Naive thymus-derived CD4-positive, alpha-beta T cell (primary cell): ENCODE measurements around the gene GATB. TPM values are rescaled to one million over a fixed set of nuclear protein-coding genes. Genes with fewer than 3 reads are reported as not detected.

Experiments
- ATAC-seq: fragments of 150-1000 bp; cut with Tn5 transposase; 2 replicates; pipeline ENCODE4 v1.10.0; 2021; ENCODE audit warnings: mild to moderate bottlenecking, moderate library complexity
- CTCF ChIA-PET: fragments of 350-600 bp; sonication (Branson Sonifier 250); formaldehyde crosslinking; loops from one replicate; lab custom pipeline; 2021; ENCODE audit warnings: antibody characterized with exemption; lab: Charles Lee
- POLR2A ChIA-PET: fragments of 350-600 bp; sonication (Branson Sonifier 250); formaldehyde crosslinking; loops from one replicate; lab custom pipeline; 2021; ENCODE audit warnings: antibody characterized with exemption, inconsistent platforms; lab: Charles Lee
- DNase-seq, 9 donors: peaks; one replicate each; pipeline versions ENCODE4 v3.0.0 to v3.0.0-alpha.2; 2020 to 2022; ENCODE audit warnings: mixed read lengths in 1 of 9
- H3K27ac ChIP-seq: one replicate; pipeline ENCODE4 v1.7.0; 2013; ENCODE audit warnings: mild to moderate bottlenecking, low read depth, low read length, moderate library complexity
- H3K27me3 ChIP-seq, 2 donors: one replicate each; pipeline ENCODE4 v1.7.0; 2013; ENCODE audit warnings: low read length in 2 of 2, mild to moderate bottlenecking in 2 of 2, moderate library complexity in 2 of 2; ENCODE audit not compliant: control insufficient read depth in 2 of 2, insufficient read depth in 2 of 2
- H3K36me3 ChIP-seq, 3 experiments: 1 replicate in 2 of 3; 2 replicates in 1 of 3; pipeline ENCODE4 v1.7.0; 2013; ENCODE audit warnings: low read length in 3 of 3, mild to moderate bottlenecking in 3 of 3, moderate library complexity in 1 of 3; ENCODE audit not compliant: insufficient read depth in 3 of 3, control insufficient read depth in 2 of 3
- H3K4me1 ChIP-seq, 2 donors: one replicate each; pipeline ENCODE4 v1.7.0; 2013; ENCODE audit warnings: low read length in 2 of 2, mild to moderate bottlenecking in 2 of 2, moderate library complexity in 1 of 2; ENCODE audit not compliant: control insufficient read depth in 2 of 2, insufficient read depth in 2 of 2
- H3K4me3 ChIP-seq: 2 replicates; pipeline ENCODE4 v1.7.0; 2013; ENCODE audit warnings: mild to moderate bottlenecking, low read length
- H3K9me3 ChIP-seq, 3 experiments: 1 replicate in 2 of 3; 2 replicates in 1 of 3; pipeline ENCODE4 v1.7.0; 2013; ENCODE audit warnings: low read length in 3 of 3; ENCODE audit not compliant: control insufficient read depth in 2 of 3
- H3K27ac Mint-ChIP-seq, 9 donors: one replicate each; pipeline ENCODE4 v1.8.0; 2020 to 2022; ENCODE audit warnings: mixed read lengths in 9 of 9, mild to moderate bottlenecking in 8 of 9, moderate library complexity in 5 of 9, inconsistent platforms in 2 of 9
- H3K27me3 Mint-ChIP-seq, 5 donors: one replicate each; pipeline ENCODE4 v1.8.0; 2021 to 2022; ENCODE audit warnings: mixed read lengths in 5 of 5, mild to moderate bottlenecking in 1 of 5
- H3K36me3 Mint-ChIP-seq, 5 donors: one replicate each; pipeline ENCODE4 v1.8.0; 2020 to 2022; ENCODE audit warnings: mixed read lengths in 5 of 5, mild to moderate bottlenecking in 3 of 5, inconsistent platforms in 1 of 5
- H3K4me1 Mint-ChIP-seq, 7 donors: one replicate each; pipeline ENCODE4 v1.8.0; 2020 to 2022; ENCODE audit warnings: mixed read lengths in 7 of 7, mild to moderate bottlenecking in 3 of 7, inconsistent platforms in 1 of 7
- H3K4me3 Mint-ChIP-seq, 10 donors: one replicate each; pipeline ENCODE4 v1.8.0; 2020 to 2022; ENCODE audit warnings: mild to moderate bottlenecking in 10 of 10, mixed read lengths in 10 of 10, moderate library complexity in 6 of 10, inconsistent platforms in 2 of 10
- H3K9me3 Mint-ChIP-seq, 11 donors: one replicate each; pipeline ENCODE4 v1.8.0; 2020 to 2022; ENCODE audit warnings: mixed read lengths in 11 of 11, mild to moderate bottlenecking in 4 of 11, inconsistent platforms in 1 of 11, moderate library complexity in 1 of 11
- intact Hi-C, 2 donors: fragments of 100-400 bp; cut with micrococcal nuclease; formaldehyde crosslinking; loops; one replicate each; pipeline ENCODE4 v1.15.1; 2023
- polyA plus RNA-seq, 2 donors: library from polyadenylated mRNA; unstranded; fragments of 300-500 nt; fragmentation: Illumina TruSeq; gene quantifications; one replicate each; pipeline ENCODE4 v1.2.3, GENCODE V29; 2021
- total RNA-seq, 6 experiments: library from RNA in 5 of 6; stranded (reverse) in 5 of 6; gene quantifications; 1 replicate in 5 of 6; 2 replicates in 1 of 6; pipeline ENCODE4 v1.2.3 and lab custom pipeline; 2021 to 2026

Gene GATB
- total and polyA plus RNA-seq, 7 experiments from 2014 or later: 10.5 to 17.8 (median 14.2) TPM

DNA sequence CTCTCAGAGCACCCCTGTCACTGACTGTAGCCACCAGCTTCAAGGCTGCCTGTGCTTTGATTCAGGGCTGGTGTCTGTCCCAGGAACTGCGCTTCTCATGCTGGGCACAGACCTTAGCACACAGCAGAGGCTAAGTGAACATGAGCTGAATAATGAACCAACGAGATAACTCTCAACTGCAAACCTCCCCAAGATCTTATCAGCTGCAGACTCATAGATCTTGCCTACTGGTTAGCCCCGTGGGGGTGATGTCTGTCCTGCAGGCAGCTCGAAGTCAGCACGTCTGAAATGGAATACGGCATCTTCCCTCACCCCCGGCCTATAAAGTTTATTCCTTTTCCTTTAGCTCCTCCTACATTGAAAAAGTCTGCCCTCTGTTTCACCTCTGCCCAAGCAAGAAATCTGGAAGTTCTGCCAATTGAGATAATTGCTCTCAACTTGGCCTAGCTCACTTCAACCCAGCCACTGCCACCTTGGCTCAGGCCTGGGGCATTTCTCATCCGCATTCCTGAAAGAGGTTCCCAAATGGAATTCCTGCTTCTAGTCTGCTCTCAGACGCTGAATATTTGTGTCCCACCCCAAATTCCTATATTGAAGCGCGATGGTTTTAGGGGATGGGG is 73.7 kb downstream of the GATB start:
- intact Hi-C loops: no loop called here
- POLR2A ChIA-PET: no interaction called here

DNA sequence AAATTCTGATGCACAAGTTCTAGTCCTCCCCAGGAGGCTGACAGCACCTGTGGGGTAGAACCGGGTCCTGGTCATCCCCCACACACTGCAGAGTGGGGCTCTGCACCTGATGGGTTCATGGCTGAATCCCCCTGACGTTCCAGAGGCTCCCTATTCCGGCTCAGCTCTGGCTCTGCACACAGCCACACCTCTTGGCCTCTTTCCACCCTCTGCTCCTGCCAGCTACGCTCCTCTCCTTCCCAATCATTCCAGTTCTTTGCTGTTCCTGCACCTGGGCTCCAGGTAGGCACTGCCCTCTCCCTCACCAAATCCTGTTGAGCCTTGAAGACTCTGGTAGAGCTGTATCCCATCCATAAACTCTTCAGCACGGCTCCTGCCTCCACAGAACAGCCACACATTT is 75.5 kb downstream of the GATB start:
- ATAC-seq (no peak), DNase-seq (no peak)
- POLR2A ChIA-PET: no interaction called here
- no peaks in the 10 kb centered on the region for H3K4me1 Mint-ChIP-seq
- H3K9me3 Mint-ChIP-seq: peaks cover 0 to 1% (median 0%) of the 10 kb centered on the region in 11 donors
- no peak overlapping the region for H3K4me3 Mint-ChIP-seq
- Histone ChIP-seq H3K4me3 (no peak overlapping the region), H3K9me3 (no peaks in the 10 kb centered on the region), H3K36me3 (peaks cover 0 to 19% (median 8%) of the 10 kb centered on the region in 3 experiments), H3K4me1 (no peaks in the 10 kb centered on the region), H3K27ac (no peak overlapping the region), H3K27me3 (no peaks in the 10 kb centered on the region)
- intact Hi-C loops: no loop called here
- no peak overlapping the region for H3K27ac Mint-ChIP-seq
- H3K36me3 Mint-ChIP-seq: peaks cover 0 to 52% (median 28%) of the 10 kb centered on the region in 5 donors
- CTCF ChIA-PET: no interaction called here
- H3K27me3 Mint-ChIP-seq: no peaks in the 10 kb centered on the region

More for the DNA sequence above, 73.7 kb downstream of the GATB start:
- no peak for ATAC-seq
- Mint-ChIP-seq H3K9me3 (peaks cover 0 to 1% (median 0%) of the 10 kb centered on the region in 11 donors), H3K27me3 (no peaks in the 10 kb centered on the region), H3K27ac (peak overlapping the region in 2 of 9 donors; percentile 7 to 63), H3K36me3 (peaks cover 0 to 44% (median 21%) of the 10 kb centered on the region in 5 donors), H3K4me3 (no peak overlapping the region), H3K4me1 (no peaks in the 10 kb centered on the region)
- Histone ChIP-seq H3K9me3 (no peaks in the 10 kb centered on the region), H3K4me3 (no peak overlapping the region), H3K27ac (no peak overlapping the region), H3K36me3 (peaks cover 0 to 19% (median 8%) of the 10 kb centered on the region in 3 experiments), H3K4me1 (no peaks in the 10 kb centered on the region), H3K27me3 (no peaks in the 10 kb centered on the region)
- DNase-seq: no peak
- CTCF ChIA-PET: no interaction called here

DNA sequence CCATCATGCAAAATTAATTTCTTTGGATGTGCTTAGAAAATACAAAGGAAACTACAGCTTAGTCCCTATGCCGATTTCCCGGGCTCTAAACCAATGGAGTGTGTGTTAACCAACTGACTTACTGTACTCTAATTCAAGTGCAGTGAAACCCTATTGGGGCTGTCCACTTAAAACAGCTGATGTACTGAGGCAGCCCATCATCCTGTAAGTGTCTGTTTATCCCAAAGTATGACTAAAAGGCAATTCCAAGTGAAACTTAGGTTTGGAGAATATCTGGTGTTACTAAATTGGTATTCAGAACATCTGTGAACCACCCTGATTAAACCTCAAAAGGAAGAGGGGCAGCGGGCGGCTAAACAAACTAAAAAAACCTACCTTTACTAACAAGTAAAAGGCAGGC is 79.7 kb downstream of the GATB start:
- CTCF ChIA-PET: no interaction called here
- no peaks in the 10 kb centered on the region for H3K27me3 Mint-ChIP-seq
- no peaks in the 10 kb centered on the region for H3K4me1 Mint-ChIP-seq
- H3K9me3 ChIP-seq: no peaks in the 10 kb centered on the region
- intact Hi-C loops: no loop called here
- ATAC-seq: no peak
- no peaks in the 10 kb centered on the region for H3K36me3 ChIP-seq
- peaks cover 0 to 51% (median 29%) of the 10 kb centered on the region in 5 donors for H3K36me3 Mint-ChIP-seq
- H3K4me1 ChIP-seq: no peaks in the 10 kb centered on the region
- POLR2A ChIA-PET: no interaction called here
- no peaks in the 10 kb centered on the region for H3K27me3 ChIP-seq
- peaks cover 0 to 1% (median 0%) of the 10 kb centered on the region in 11 donors for H3K9me3 Mint-ChIP-seq
- no peak for DNase-seq
- no peak overlapping the region for H3K27ac ChIP-seq
- no peak overlapping the region for H3K4me3 Mint-ChIP-seq
- H3K27ac Mint-ChIP-seq: no peak overlapping the region
- no peak overlapping the region for H3K4me3 ChIP-seq

DNA sequence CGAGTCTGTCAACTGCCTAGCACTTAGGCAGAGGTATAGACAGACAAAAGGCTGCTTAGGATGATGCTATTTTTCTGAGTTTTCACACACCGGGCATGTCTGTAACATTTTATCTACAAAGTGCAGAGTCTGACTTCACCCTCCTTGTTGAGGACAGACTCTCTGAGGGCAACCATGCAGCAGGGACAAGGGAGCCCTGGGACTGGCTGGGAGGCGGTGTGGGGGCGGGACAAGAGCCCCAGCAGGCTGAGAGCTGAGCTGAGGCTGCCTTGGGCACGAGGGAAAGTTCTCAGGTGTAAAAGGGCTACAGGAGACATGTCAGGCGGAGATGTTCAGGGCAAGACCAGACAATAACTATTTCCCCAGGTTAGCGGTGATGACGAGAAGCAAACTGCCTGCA is 81.6 kb downstream of the GATB start:
- Mint-ChIP-seq H3K4me1 (no peaks in the 10 kb centered on the region), H3K9me3 (no peaks in the 10 kb centered on the region), H3K36me3 (peaks cover 0 to 51% (median 29%) of the 10 kb centered on the region in 5 donors), H3K27ac (no peak overlapping the region), H3K27me3 (no peaks in the 10 kb centered on the region), H3K4me3 (no peak overlapping the region)
- intact Hi-C loops: no loop called here
- Histone ChIP-seq H3K27me3 (no peaks in the 10 kb centered on the region), H3K4me1 (no peaks in the 10 kb centered on the region), H3K36me3 (no peaks in the 10 kb centered on the region), H3K4me3 (no peak overlapping the region), H3K9me3 (no peaks in the 10 kb centered on the region), H3K27ac (no peak overlapping the region)
- ChIA-PET POLR2A (no interaction called here), CTCF (no interaction called here)
- ATAC-seq: no peak
- DNase-seq: no peak

DNA sequence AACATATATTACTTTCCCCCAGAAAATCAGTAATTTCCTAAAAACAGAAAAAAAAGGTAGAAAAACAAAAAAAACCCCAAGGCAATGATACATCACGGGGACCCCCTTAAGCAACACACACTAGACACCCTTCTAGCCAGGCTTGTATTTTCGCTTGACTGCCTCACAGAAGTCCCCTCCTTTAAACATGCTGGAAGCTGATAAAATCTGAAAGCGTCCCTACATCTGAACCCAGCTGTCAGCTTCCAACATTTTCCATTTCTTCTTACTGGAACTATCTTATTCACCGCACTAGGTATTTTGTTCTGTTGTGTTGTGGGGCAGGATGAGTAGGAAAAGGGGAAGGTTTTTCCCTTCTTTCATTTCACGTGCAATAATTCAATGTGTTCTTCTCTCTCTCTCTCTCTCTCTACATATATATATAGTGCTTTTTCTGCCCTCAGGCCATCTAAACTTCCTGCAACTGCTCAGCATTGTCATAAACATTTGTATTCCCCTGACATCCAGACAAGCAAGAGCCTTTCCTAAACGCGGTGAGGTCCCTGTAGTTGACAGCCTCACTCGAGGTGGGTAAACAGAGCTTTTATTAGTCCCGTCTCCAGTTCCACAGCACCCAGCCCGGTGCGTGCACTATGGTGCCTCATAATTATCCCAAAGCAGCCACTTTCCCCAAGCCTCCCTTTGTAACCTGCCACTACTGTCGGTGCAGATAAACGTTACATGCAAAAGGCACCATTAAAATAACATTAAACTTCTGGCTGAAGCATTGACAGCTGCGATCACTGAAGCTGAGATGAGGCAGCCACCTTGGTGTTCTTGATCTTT is 82.5 kb downstream of the GATB start:
- CTCF ChIA-PET: interaction anchor here (0.7 kb wide), 1 partner anchor 704 kb away, joined by 3 read pairs; no protein-coding TSS in a partner anchor
- no peak for ATAC-seq
- Histone ChIP-seq H3K4me1 (no peaks in the 10 kb centered on the region), H3K27ac (no peak overlapping the region), H3K9me3 (no peaks in the 10 kb centered on the region), H3K36me3 (no peaks in the 10 kb centered on the region), H3K4me3 (no peak overlapping the region), H3K27me3 (no peaks in the 10 kb centered on the region)
- no peak for DNase-seq
- H3K9me3 Mint-ChIP-seq: no peaks in the 10 kb centered on the region
- H3K4me1 Mint-ChIP-seq: no peaks in the 10 kb centered on the region
- no peak overlapping the region for H3K27ac Mint-ChIP-seq
- H3K27me3 Mint-ChIP-seq: no peaks in the 10 kb centered on the region
- intact Hi-C loops: no loop called here
- H3K36me3 Mint-ChIP-seq: peaks cover 0 to 41% (median 21%) of the 10 kb centered on the region in 5 donors
- POLR2A ChIA-PET: no interaction called here
- no peak overlapping the region for H3K4me3 Mint-ChIP-seq

DNA sequence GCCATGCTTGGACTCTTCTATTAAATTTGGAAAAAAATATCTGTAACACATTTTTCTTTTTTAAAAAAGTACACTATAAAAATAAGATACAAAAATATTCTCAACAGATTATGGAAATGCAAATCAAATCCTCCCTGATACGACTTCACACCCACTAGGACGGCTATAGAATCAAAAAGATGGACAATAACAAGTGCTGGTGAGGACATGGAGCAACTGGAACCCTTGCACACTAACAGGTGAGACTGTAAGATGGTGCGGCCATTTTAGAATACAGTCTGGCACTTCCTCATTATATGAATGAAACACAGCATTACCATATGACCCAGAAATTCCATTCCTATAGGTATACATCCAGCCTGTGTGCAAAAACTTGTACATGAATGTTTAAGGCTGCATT is 83.6 kb downstream of the GATB start:
- H3K27ac Mint-ChIP-seq: no peak overlapping the region
- DNase-seq: no peak
- ChIA-PET POLR2A (no interaction called here), CTCF (no interaction called here)
- Histone ChIP-seq H3K36me3 (no peaks in the 10 kb centered on the region), H3K4me1 (no peaks in the 10 kb centered on the region), H3K27ac (no peak overlapping the region), H3K4me3 (no peak overlapping the region), H3K27me3 (no peaks in the 10 kb centered on the region), H3K9me3 (no peaks in the 10 kb centered on the region)
- H3K4me3 Mint-ChIP-seq: no peak overlapping the region
- H3K36me3 Mint-ChIP-seq: peaks cover 0 to 32% (median 12%) of the 10 kb centered on the region in 5 donors
- intact Hi-C loops: no loop called here
- ATAC-seq: no peak
- H3K27me3 Mint-ChIP-seq: no peaks in the 10 kb centered on the region
- no peaks in the 10 kb centered on the region for H3K4me1 Mint-ChIP-seq
- H3K9me3 Mint-ChIP-seq: no peaks in the 10 kb centered on the region
